Measurements from ENCODE around the gene DHX8. TPM values are rescaled to one million over a fixed set of nuclear protein-coding genes. Genes with fewer than 3 reads are reported as not detected.
A peak's percentile ranks its signal among the peaks of the same experiment; 100 is the strongest.

The DHX8 gene
- total and polyA plus RNA-seq, 2 experiments from 2014 or later = 16.4 to 30.7 TPM

DNA sequence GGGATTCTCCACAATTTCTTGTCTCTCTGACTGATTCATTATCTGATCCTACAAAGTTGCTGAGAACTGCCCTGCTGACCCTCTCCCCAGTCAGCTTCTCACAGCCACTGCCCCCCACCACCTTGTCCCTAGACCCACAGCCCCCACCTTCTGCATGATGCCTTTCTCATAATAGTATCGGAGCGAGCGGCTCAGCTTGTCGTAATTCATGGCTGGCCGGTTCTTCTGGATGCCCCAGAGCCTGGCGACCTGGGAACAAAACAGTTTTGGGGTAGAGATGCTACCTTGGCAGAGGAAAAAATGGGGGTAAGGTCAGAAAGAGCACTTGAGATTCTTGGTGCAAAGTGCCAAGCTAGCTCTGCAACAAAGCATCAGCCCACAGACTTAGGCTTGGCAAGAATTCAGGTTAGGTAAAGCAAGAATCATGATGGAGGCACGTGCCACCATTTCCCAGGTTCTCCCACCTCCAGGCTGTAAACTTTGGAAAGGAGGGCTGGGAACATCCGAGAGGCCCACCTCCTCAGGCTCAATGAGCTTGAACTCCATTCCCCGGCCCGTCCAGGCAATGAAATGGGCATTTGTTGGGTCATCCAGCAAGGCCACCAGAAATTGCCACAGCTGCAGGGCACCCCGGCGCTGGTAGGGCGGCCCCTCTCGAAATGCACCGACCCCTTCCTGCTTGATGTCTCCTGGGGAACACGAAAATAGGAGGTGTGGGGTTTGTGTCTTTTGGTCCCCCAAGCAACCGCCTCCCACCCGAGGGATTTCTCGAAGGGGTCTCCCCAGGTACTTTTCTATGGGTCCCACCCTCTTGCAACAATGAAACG lies 45.4 kb downstream of the DHX8 start:
- H3K27ac ChIP-seq = no peak overlapping the region
- no peaks in the 10 kb centered on the region for H3K9me3 ChIP-seq (ENCODE audit: low read depth)
- no peak overlapping the region for H3K4me3 ChIP-seq
- H3K36me3 ChIP-seq = peaks cover 9% of the 10 kb centered on the region
- no peaks in the 10 kb centered on the region for H3K27me3 ChIP-seq
- TF ChIP-seq, protein P1, sequence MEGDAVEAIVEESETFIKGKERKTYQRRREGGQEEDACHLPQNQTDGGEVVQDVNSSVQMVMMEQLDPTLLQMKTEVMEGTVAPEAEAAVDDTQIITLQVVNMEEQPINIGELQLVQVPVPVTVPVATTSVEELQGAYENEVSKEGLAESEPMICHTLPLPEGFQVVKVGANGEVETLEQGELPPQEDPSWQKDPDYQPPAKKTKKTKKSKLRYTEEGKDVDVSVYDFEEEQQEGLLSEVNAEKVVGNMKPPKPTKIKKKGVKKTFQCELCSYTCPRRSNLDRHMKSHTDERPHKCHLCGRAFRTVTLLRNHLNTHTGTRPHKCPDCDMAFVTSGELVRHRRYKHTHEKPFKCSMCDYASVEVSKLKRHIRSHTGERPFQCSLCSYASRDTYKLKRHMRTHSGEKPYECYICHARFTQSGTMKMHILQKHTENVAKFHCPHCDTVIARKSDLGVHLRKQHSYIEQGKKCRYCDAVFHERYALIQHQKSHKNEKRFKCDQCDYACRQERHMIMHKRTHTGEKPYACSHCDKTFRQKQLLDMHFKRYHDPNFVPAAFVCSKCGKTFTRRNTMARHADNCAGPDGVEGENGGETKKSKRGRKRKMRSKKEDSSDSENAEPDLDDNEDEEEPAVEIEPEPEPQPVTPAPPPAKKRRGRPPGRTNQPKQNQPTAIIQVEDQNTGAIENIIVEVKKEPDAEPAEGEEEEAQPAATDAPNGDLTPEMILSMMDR (IDR thresholded peaks at IDR 0.05; ENCODE audit: low read depth, low read length) = no peak
- DNase-seq (ENCODE audit: low read depth in 1 of 2, low spot score in 1 of 2) = no peak
- H3K4me1 ChIP-seq (ENCODE audit: low read depth) = peaks cover 15% of the 10 kb centered on the region

DNA sequence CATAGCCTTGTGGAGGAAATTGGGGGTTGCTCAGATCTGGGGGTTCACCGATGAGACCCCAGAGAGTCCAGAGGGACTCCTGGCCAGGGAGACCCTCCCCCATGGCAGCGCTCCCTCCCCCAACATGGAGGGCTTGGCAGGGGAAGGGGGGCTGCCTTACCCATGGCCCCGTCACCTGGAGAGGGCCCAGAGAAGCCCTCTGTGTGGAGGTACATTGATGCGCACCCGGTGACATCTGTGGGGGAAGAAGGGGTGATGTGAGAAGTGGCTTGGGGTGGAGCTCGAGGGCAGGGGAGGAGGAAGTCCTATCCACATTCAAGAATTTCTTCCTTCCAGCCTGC lies 46.1 kb downstream of the DHX8 start:
- TF ChIP-seq, protein P1 (IDR thresholded peaks at IDR 0.05; ENCODE audit: low read depth, low read length) = no peak
- H3K4me1 ChIP-seq (ENCODE audit: low read depth) = peaks cover 15% of the 10 kb centered on the region
- H3K27ac ChIP-seq = peak overlapping the region; percentile 76
- no peak overlapping the region for H3K4me3 ChIP-seq
- DNase-seq (ENCODE audit: low read depth in 1 of 2, low spot score in 1 of 2) = no peak
- H3K27me3 ChIP-seq = no peaks in the 10 kb centered on the region
- peaks cover 7% of the 10 kb centered on the region for H3K36me3 ChIP-seq
- no peaks in the 10 kb centered on the region for H3K9me3 ChIP-seq (ENCODE audit: low read depth)

DNA sequence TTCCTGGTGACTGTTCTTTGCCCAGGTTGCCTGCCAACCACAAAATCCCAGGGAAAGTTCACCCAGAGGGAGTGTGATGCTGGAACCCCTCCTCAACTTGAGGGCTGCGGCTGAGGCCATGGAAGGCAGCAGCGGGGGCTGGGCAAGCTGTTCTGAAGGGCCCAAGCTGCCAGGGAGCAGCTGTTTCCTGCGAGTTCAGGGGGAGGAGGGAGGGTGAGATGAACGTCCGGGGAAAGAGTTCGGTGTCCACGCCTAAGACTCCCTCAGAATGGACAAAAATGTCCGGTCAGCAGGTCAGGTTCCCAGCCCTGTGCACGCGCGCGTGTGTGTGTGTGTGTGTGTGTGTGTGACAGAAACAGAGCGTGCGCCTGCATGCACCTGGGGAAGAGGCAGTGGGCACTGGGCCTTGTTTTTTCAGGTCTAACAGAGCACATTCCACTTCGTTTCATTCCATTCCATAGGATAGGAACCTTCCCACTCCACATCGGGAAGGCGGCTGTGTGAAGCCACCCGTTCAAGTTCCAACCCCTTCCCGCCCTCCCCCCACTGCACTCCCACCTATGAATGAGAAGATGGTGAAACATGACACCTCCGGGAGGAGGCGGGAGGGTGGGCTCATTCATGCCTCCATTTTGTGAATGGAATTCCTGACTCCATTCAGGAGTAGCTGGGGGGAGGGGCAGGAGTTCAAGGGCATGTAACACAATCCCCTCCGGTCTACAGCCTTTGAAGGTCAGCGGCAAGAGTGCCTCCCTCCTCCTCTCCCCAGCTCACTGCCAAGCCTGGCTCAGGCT lies 46.7 kb downstream of the DHX8 start:
- peaks cover 15% of the 10 kb centered on the region for H3K4me1 ChIP-seq (ENCODE audit: low read depth)
- TF ChIP-seq, protein P1 (IDR thresholded peaks at IDR 0.05; ENCODE audit: low read depth, low read length) = no peak

DNA sequence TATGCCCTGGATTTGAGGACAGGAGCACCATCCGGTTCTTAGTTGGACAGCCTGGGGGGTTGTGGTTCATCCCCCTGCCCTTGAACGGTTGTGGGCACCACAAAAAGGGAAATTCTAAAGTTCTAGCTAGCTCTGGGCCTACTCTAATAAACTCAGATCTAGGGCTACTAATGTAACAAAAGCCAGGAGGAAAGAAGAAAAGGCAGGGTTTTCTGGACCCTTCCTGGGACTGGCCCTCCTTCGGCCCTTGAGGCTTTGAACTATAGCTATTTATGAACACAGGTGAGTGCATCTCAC lies 47.3 kb downstream of the DHX8 start:
- Histone ChIP-seq H3K27me3 (no peaks in the 10 kb centered on the region), H3K4me1 (ENCODE audit: low read depth) (peaks cover 15% of the 10 kb centered on the region), H3K4me3 (no peak overlapping the region), H3K36me3 (no peaks in the 10 kb centered on the region), H3K27ac (peak overlapping the region; percentile 49), H3K9me3 (ENCODE audit: low read depth) (no peaks in the 10 kb centered on the region)
- TF ChIP-seq, protein P1 (IDR thresholded peaks at IDR 0.05; ENCODE audit: low read depth, low read length) = no peak
- DNase-seq (ENCODE audit: low read depth in 1 of 2, low spot score in 1 of 2) = no peak

More for the DNA sequence above, 46.7 kb downstream of the DHX8 start:
- DNase-seq (ENCODE audit: low read depth in 1 of 2, low spot score in 1 of 2) = peak; percentile 95 to 99
- Histone ChIP-seq H3K27me3 (no peaks in the 10 kb centered on the region), H3K4me3 (no peak overlapping the region), H3K36me3 (peaks cover 3% of the 10 kb centered on the region), H3K27ac (peak overlapping the region; percentile 76), H3K9me3 (ENCODE audit: low read depth) (no peaks in the 10 kb centered on the region)

DNA sequence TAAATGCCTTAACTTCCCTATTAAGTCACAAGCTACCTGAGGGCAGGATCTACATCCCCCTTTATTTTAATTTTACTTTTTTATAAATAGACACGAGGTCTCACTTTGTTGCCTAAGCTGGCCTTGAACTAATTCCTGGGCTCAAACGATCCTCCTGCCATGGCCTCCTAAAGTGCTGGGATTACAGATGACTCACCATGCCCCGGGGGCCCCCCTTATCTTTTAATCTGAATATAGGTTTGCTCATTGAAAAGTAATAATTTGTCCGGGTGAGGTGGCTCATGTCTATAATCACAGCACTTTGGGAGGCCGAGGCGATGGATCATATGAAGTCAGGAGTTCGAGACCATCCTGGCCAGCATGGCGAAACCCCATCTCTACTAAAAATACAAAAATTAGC lies 48.2 kb downstream of the DHX8 start:
- Histone ChIP-seq H3K9me3 (ENCODE audit: low read depth) (no peaks in the 10 kb centered on the region), H3K27me3 (no peaks in the 10 kb centered on the region), H3K4me1 (ENCODE audit: low read depth) (peaks cover 15% of the 10 kb centered on the region), H3K27ac (no peak overlapping the region), H3K4me3 (no peak overlapping the region), H3K36me3 (no peaks in the 10 kb centered on the region)
- TF ChIP-seq, protein P1 (IDR thresholded peaks at IDR 0.05; ENCODE audit: low read depth, low read length) = no peak
- DNase-seq (ENCODE audit: low read depth in 1 of 2, low spot score in 1 of 2) = no peak
